ENCODE results near the gene MEIKIN. TPM values are rescaled to one million over a fixed set of nuclear protein-coding genes. Genes with fewer than 3 reads are reported as not detected.

Gene MEIKIN
- total and polyA plus RNA-seq, 2 of the 8 experiments (the other 6 are each of a cell fraction or from before 2014, with no cell fraction given): not detected

DNA sequence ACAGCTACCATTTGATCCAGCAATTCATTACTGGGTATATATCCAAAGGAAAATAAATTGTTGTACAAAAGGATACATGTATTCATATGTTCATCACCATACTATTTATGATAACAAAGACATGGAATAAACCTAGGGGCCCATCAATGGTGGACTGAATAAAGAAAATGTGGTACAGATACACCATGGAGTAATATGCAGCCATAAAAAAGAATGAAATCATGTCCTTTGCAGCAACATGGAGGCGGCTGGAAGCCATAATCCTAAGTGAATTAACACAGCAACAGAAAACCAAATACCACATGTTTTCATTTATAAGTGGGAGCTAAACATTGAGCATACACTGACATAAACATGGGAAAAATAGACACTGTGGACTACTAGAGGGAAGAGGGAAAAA lies 185.8 kb downstream of the MEIKIN start:
- Histone ChIP-seq H3K36me3 (ENCODE audit: control insufficient read depth in 2 of 4, insufficient read depth in 4 of 4, low read length in 3 of 4) (no peaks in the 10 kb centered on the region; a peak in 1 of 8 replicates), H3K23me2 (ENCODE audit: low read depth, low read length) (no peaks in the 10 kb centered on the region), H2BK120ac (replicated peaks; ENCODE audit: low read depth, low read length) (no peak overlapping the region), H4K8ac (ENCODE audit: extremely low read depth, insufficient read depth, low read length) (no peak overlapping the region), H3K56ac (replicated peaks; ENCODE audit: insufficient read length, low read depth, low read length) (no peak overlapping the region), H4K5ac (ENCODE audit: insufficient read length, low read depth, low read length) (no peak overlapping the region), H3K27me3 (replicated peaks in 1 of 4; ENCODE audit: control insufficient read depth in 3 of 4, extremely low read depth in 1 of 4, insufficient read depth in 3 of 4, low read length in 3 of 4) (no peaks in the 10 kb centered on the region), H3K79me2 (ENCODE audit: control insufficient read depth in 1 of 2, insufficient read depth in 2 of 2, low read length in 2 of 2) (peaks cover 0 to 89% of the 10 kb centered on the region in 2 experiments; a peak in 2 of 4 replicates), H2BK12ac (ENCODE audit: low read depth, low read length) (no peak overlapping the region), H3K4ac (replicated peaks; ENCODE audit: insufficient read length, low read depth, low read length) (no peak overlapping the region), H3K9me3 (ENCODE audit: insufficient read depth in 2 of 2, low read depth in 1 of 2, low read length in 1 of 2) (0 out of 4 replicates have a peak, but pooled peaks cover 0 to 2% of the 10 kb centered on the region in 2 experiments), H3K18ac (ENCODE audit: extremely low read depth, low read length) (no peak overlapping the region), H3K9ac (replicated peaks in 1 of 4; ENCODE audit: extremely low read depth in 1 of 4, low read depth in 3 of 4, low read length in 3 of 4) (no peak overlapping the region), H3K27ac (ENCODE audit: low read depth, low read length) (no peak overlapping the region), H2BK20ac (ENCODE audit: low read length) (no peak overlapping the region), H3K4me2 (ENCODE audit: insufficient read depth in 1 of 2, low read depth in 2 of 2, low read length in 2 of 2) (no peak overlapping the region), H2AFZ (ENCODE audit: low read length) (no peak overlapping the region), H3K79me1 (ENCODE audit: low read depth, low read length) (peaks cover 9% of the 10 kb centered on the region), H3K4me3 (ENCODE audit: extremely low read depth in 1 of 4, insufficient read depth in 2 of 4, low read depth in 3 of 4, low read length in 4 of 4) (no peak overlapping the region), H4K20me1 (replicated peaks in 1 of 2; ENCODE audit: control insufficient read depth in 1 of 2, insufficient read depth in 2 of 2, low read length in 2 of 2) (peaks cover 0 to 2% of the 10 kb centered on the region in 2 experiments), H2BK15ac (ENCODE audit: low read length) (no peak overlapping the region), H4K91ac (replicated peaks; ENCODE audit: insufficient read length, low read length) (no peak overlapping the region), H3K14ac (ENCODE audit: insufficient read length) (no peak overlapping the region), H3K4me1 (replicated peaks in 1 of 4; ENCODE audit: control insufficient read depth in 3 of 4, insufficient read depth in 4 of 4, low read length in 3 of 4) (no peaks in the 10 kb centered on the region), H2AK5ac (ENCODE audit: low read depth, low read length) (no peak overlapping the region), H2BK5ac (ENCODE audit: low read depth, low read length) (no peak overlapping the region), H3K23ac (ENCODE audit: insufficient read length) (no peak overlapping the region)
- POLR2A ChIA-PET (ENCODE audit: partially characterized antibody): no interaction called here
- FAIRE-seq (no peak), DNase-seq (ENCODE audit: low read depth in 1 of 2, low spot score in 2 of 2) (no peak)
- WGBS, 2 experiments (ENCODE audit: extremely low coverage in 1 of 2, insufficient coverage in 1 of 2, insufficient read length in 1 of 2, insufficient replicate concordance in 2 of 2, low coverage in 1 of 2, low lambda C conversion rate in 2 of 2, missing lambda C conversion rate in 1 of 2): 83% methylated on average over 1 of the region's 1 CpG; no CpG with 5 or more reads in 1 of the 2 experiments
- CTCF ChIA-PET (ENCODE audit: partially characterized antibody): no interaction called here
- no peak for TF ChIP-seq YY1 (IDR thresholded peaks at IDR 0.05; ENCODE audit: low read depth, low read length)
- no peak for TF ChIP-seq RAD21 (IDR thresholded peaks at IDR 0.05 in 1 of 2, conservative IDR thresholded peaks at IDR 0.05 in 1 of 2; ENCODE audit: low read depth in 2 of 2, low read length in 2 of 2)
- no peak for TF ChIP-seq BCL11A (IDR thresholded peaks at IDR 0.05; ENCODE audit: low read depth in 2 of 2, low read length in 2 of 2)
- no peak for TF ChIP-seq SUZ12 (IDR thresholded peaks at IDR 0.05; ENCODE audit: low read length)
- no peak for TF ChIP-seq ASH2L (IDR thresholded peaks at IDR 0.05; ENCODE audit: low read length)
- no peak for TF ChIP-seq RXRA (IDR thresholded peaks at IDR 0.05; ENCODE audit: insufficient read depth, low read depth, low read length)
- no peak for TF ChIP-seq POLR2AphosphoS5 (IDR thresholded peaks at IDR 0.05; ENCODE audit: low read depth, low read length)
- TF ChIP-seq NRF1 (IDR thresholded peaks at IDR 0.05; ENCODE audit: low read depth, low read length): no peak
- TF ChIP-seq, protein P1, sequence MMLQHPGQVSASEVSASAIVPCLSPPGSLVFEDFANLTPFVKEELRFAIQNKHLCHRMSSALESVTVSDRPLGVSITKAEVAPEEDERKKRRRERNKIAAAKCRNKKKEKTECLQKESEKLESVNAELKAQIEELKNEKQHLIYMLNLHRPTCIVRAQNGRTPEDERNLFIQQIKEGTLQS (IDR thresholded peaks at IDR 0.05; ENCODE audit: insufficient read depth, low read depth, low read length): no peak
- TF ChIP-seq, protein P2, sequence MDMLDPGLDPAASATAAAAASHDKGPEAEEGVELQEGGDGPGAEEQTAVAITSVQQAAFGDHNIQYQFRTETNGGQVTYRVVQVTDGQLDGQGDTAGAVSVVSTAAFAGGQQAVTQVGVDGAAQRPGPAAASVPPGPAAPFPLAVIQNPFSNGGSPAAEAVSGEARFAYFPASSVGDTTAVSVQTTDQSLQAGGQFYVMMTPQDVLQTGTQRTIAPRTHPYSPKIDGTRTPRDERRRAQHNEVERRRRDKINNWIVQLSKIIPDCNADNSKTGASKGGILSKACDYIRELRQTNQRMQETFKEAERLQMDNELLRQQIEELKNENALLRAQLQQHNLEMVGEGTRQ (IDR thresholded peaks at IDR 0.05; ENCODE audit: low read length): no peak
- TF ChIP-seq POLR2A (IDR thresholded peaks at IDR 0.05; ENCODE audit: control extremely low read depth in 1 of 2, low read depth in 2 of 2, low read length in 2 of 2): no peak
- no peak for TF ChIP-seq EP300 (IDR thresholded peaks at IDR 0.05; ENCODE audit: borderline replicate concordance in 1 of 2, low read depth in 2 of 2, low read length in 2 of 2)
- no peak for TF ChIP-seq SP1 (IDR thresholded peaks at IDR 0.05; ENCODE audit: low read depth, low read length)
- no peak for TF ChIP-seq SIRT6 (IDR thresholded peaks at IDR 0.05; ENCODE audit: low read length)
